Vagina (tissue), 2 donors: ENCODE data around the gene DPP6. TPM values are rescaled to one million over a fixed set of nuclear protein-coding genes. Genes with fewer than 3 reads are reported as not detected.

Experiments
- DNase-seq, 2 donors: peaks; one replicate each; pipeline ENCODE4 v3.0.0-alpha.2; 2017; ENCODE audit errors: extremely low spot score in 2 of 2
- H3K27ac ChIP-seq: fragments of 200-600 bp; sonication (generic); one replicate; pipeline ENCODE4 v1.5.1; 2019
- H3K27me3 ChIP-seq: fragments of 200-600 bp; sonication (generic); one replicate; pipeline ENCODE4 v1.5.1; 2019
- H3K36me3 ChIP-seq, 2 donors: fragments of 200-600 bp; sonication (generic); one replicate each; pipeline ENCODE4 v1.5.1; 2017 to 2019
- H3K4me1 ChIP-seq: fragments of 200-600 bp; sonication (generic); one replicate; pipeline ENCODE4 v1.5.1; 2019
- H3K4me3 ChIP-seq, 2 donors: fragments of 200-600 bp; sonication (generic); 1 replicate in 1 of 2; 2 replicates in 1 of 2; pipeline ENCODE4 v1.5.1; 2016 to 2019
- H3K9me3 ChIP-seq: fragments of 200-600 bp; sonication (generic); one replicate; pipeline ENCODE4 v1.5.1; 2019
- POLR2A ChIP-seq, 2 donors: fragments of 450-650 bp; IDR thresholded peaks; one replicate each; pipeline ENCODE4 v1.6.1; 2017; ENCODE audit warnings: antibody characterized with exemption in 2 of 2, mild to moderate bottlenecking in 2 of 2, moderate library complexity in 2 of 2
- POLR2AphosphoS5 ChIP-seq, 2 donors: sonication (generic); formaldehyde crosslinking; IDR thresholded peaks; one replicate each; pipeline ENCODE4 v1.9.0; 2017; ENCODE audit warnings: antibody characterized with exemption in 2 of 2, mild to moderate bottlenecking in 2 of 2, low read depth in 1 of 2; ENCODE audit not compliant: insufficient read depth in 1 of 2
- intact Hi-C: fragments of 100-400 bp; cut with DNase I; formaldehyde crosslinking; loops from one replicate; pipeline ENCODE4 v1.15.1; 2023
- total RNA-seq: library from RNA; depleted of rRNA; stranded (reverse); fragments of >200 nt; gene quantifications from one replicate; pipeline ENCODE4 v1.2.3, GENCODE V29; 2016
- TF ChIP-seq, protein P1 (sequence below), 3 experiments: fragments of 450-650 bp in 2 of 3; fragments of 200-600 bp in 1 of 3; sonication (generic) in 1 of 3; IDR thresholded peaks; one replicate each; pipeline ENCODE4 v1.5.1; 2017 to 2019; ENCODE audit warnings: antibody characterized with exemption in 3 of 3, mild to moderate bottlenecking in 2 of 3, moderate library complexity in 2 of 3

DPP6 gene
- total RNA-seq, 1 donor from 2014 or later = 7.9 TPM

DNA sequence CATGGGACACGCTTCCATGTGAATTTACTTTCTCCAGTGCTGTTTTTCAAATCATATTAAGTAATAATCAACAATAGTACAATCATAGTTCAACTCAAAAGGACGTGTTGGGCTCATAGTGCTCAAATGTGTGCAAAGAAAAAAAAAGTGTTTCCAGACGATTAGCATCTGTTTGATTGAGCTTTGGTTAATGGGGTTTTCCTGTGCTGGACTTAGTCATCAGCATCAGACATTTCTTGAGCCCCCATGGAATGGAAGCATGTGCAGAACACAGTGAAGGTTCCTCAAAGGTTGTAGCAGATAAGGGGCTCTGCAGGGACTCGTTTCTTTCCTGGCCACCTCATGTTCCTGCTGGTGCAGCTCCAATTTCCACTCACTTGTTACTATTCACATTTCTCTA, 716.8 kb downstream of the DPP6 start:
- no peak for TF ChIP-seq POLR2A (IDR thresholded peaks at IDR 0.05)
- TF ChIP-seq, protein P1, sequence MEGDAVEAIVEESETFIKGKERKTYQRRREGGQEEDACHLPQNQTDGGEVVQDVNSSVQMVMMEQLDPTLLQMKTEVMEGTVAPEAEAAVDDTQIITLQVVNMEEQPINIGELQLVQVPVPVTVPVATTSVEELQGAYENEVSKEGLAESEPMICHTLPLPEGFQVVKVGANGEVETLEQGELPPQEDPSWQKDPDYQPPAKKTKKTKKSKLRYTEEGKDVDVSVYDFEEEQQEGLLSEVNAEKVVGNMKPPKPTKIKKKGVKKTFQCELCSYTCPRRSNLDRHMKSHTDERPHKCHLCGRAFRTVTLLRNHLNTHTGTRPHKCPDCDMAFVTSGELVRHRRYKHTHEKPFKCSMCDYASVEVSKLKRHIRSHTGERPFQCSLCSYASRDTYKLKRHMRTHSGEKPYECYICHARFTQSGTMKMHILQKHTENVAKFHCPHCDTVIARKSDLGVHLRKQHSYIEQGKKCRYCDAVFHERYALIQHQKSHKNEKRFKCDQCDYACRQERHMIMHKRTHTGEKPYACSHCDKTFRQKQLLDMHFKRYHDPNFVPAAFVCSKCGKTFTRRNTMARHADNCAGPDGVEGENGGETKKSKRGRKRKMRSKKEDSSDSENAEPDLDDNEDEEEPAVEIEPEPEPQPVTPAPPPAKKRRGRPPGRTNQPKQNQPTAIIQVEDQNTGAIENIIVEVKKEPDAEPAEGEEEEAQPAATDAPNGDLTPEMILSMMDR (IDR thresholded peaks at IDR 0.05) = no peak
- no peak for TF ChIP-seq POLR2AphosphoS5 (IDR thresholded peaks at IDR 0.05; ENCODE audit: insufficient read depth in 1 of 2, low read depth in 1 of 2)
- DNase-seq = no peak
- Histone ChIP-seq H3K27ac (no peak overlapping the region), H3K9me3 (no peaks in the 10 kb centered on the region), H3K36me3 (no peaks in the 10 kb centered on the region), H3K27me3 (no peaks in the 10 kb centered on the region), H3K4me1 (no peaks in the 10 kb centered on the region), H3K4me3 (no peak overlapping the region)
- intact Hi-C loops = no loop called here

DNA sequence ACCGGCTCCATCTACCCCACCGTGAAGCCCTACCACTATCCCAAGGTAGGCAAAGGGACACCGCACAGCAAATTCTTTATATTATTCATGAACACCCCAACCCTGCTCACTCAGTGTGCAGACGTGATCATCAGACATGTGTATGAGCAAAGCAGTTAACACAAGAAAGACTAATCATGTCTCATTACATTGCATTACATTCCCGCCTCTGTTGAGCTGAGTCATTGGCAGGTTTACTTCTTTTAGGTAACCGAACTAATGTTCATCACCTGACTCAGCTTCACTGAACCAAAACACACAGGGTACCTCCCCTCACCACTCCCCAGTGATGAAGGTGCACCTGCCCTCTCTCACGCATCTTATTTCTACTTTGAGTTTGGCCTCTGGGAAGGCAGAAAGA, 717.3 kb downstream of the DPP6 start:
- H3K27me3 ChIP-seq = no peaks in the 10 kb centered on the region
- no peak for DNase-seq
- H3K36me3 ChIP-seq = no peaks in the 10 kb centered on the region
- TF ChIP-seq POLR2AphosphoS5 (IDR thresholded peaks at IDR 0.05; ENCODE audit: insufficient read depth in 1 of 2, low read depth in 1 of 2) (no peak), POLR2A (IDR thresholded peaks at IDR 0.05) (no peak)
- TF ChIP-seq, protein P1 (IDR thresholded peaks at IDR 0.05) = no peak
- no peaks in the 10 kb centered on the region for H3K4me1 ChIP-seq
- intact Hi-C loops = no loop called here
- no peaks in the 10 kb centered on the region for H3K9me3 ChIP-seq
- H3K4me3 ChIP-seq = no peak overlapping the region
- H3K27ac ChIP-seq = no peak overlapping the region

DNA sequence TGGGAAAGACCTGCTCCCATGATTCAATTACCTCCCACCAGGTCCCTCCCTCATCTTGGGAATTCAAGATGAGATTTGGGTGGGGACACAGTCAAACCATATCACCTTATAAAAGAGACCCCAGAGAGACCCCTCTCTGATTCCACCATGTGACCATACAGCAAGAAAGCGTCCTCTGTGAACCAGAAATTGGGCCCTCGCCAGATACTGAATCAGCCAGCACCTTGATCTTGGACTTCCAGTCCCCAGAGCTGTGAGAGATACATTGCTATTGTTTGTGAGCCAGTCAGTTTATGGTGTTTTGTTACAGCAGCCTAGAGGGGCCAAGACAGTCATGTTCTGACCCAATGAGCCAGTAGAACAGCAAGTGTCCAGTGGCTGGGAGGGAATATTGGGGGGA, 718.2 kb downstream of the DPP6 start:
- Histone ChIP-seq H3K36me3 (no peaks in the 10 kb centered on the region), H3K4me1 (no peaks in the 10 kb centered on the region), H3K27ac (no peak overlapping the region), H3K27me3 (no peaks in the 10 kb centered on the region), H3K9me3 (no peaks in the 10 kb centered on the region), H3K4me3 (no peak overlapping the region)
- DNase-seq = no peak
- intact Hi-C loops = no loop called here
- TF ChIP-seq, protein P1 (IDR thresholded peaks at IDR 0.05) = no peak
- TF ChIP-seq POLR2A (IDR thresholded peaks at IDR 0.05) (no peak), POLR2AphosphoS5 (IDR thresholded peaks at IDR 0.05; ENCODE audit: insufficient read depth in 1 of 2, low read depth in 1 of 2) (no peak)

DNA sequence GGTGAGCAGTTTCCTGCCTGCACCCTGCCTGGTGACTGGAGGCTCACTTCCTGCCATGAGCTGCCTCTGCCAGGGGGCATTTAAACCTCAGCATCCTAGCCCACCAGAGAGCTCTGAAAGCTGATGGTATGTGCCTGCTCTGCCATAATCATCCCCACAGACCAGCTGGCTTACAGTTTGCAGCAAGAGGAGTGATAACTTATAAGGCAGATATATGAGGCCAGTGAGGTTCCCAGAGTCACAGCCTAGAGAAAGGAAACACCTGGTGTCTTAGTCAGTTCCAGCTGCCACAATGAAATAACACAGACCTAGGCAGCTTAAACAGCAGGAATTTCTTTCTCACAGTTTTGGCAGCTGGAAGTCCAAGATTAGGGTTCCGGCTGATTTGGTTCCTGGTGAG, 718.8 kb downstream of the DPP6 start:
- TF ChIP-seq POLR2A (IDR thresholded peaks at IDR 0.05) (no peak), POLR2AphosphoS5 (IDR thresholded peaks at IDR 0.05; ENCODE audit: insufficient read depth in 1 of 2, low read depth in 1 of 2) (no peak)
- TF ChIP-seq, protein P1 (IDR thresholded peaks at IDR 0.05) = no peak
- intact Hi-C loops = no loop called here
- Histone ChIP-seq H3K27me3 (no peaks in the 10 kb centered on the region), H3K36me3 (no peaks in the 10 kb centered on the region), H3K27ac (no peak overlapping the region), H3K4me1 (no peaks in the 10 kb centered on the region), H3K4me3 (no peak overlapping the region), H3K9me3 (no peaks in the 10 kb centered on the region)
- no peak for DNase-seq

DNA sequence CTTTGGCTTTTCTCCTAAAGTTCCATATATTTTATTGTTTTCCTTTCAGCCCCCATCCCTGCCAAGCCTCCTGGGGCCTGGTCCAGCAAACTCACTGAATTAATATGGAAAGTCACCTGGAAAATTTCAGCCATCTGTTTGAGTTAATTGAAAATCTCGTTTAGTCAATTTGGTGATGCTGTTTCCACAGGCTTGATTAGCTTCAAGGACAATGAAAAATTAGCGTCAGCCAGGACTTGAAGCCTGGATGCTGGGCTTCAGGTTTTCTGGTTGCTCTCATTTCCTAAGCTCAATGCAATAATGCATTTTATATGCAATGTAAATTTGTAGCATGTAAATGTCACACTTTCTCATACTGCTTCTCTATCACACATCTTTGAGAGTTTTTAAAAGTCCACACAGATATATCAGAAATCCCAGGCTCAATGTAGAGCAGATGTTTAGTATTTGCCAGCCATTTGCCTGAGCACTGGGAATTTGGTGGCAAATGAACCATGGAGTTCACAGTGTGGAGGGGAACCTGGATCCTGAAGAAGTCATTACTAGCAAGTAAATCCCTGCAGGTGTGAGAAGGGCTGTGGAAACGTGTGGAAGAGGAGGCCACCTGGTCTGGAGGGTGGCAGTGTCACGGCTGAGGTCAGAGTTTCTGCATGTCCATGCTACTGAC, 722.2 kb downstream of the DPP6 start:
- H3K4me3 ChIP-seq = no peak overlapping the region
- H3K36me3 ChIP-seq = no peaks in the 10 kb centered on the region
- no peak for DNase-seq
- intact Hi-C loops = no loop called here
- no peaks in the 10 kb centered on the region for H3K9me3 ChIP-seq
- H3K27ac ChIP-seq = no peak overlapping the region
- H3K4me1 ChIP-seq = no peaks in the 10 kb centered on the region
- H3K27me3 ChIP-seq = no peaks in the 10 kb centered on the region
- TF ChIP-seq POLR2A (IDR thresholded peaks at IDR 0.05) = no peak
- TF ChIP-seq, protein P1 (IDR thresholded peaks at IDR 0.05) = no peak
- TF ChIP-seq POLR2AphosphoS5 (IDR thresholded peaks at IDR 0.05; ENCODE audit: insufficient read depth in 1 of 2, low read depth in 1 of 2) = no peak
